Activated effector memory CD4-positive, alpha-beta T cell treated with Interleukin-2 at 50 U/mL for 16 hours (primary cell): ENCODE results near the gene CBX1.
"Not testable (repeated sequence)": the region's sequence is repeated elsewhere in the genome, so short reads cannot be mapped to it uniquely, and the experiment has no call there.

Experiments
- DNase-seq: peaks from one replicate; pipeline ENCODE4 v3.0.0-alpha.2; 2020

Gene CBX1

GRCh38 chr17:48070195-48070594 is 31.1 kb downstream of the CBX1 start:
- no peak for DNase-seq

DNA sequence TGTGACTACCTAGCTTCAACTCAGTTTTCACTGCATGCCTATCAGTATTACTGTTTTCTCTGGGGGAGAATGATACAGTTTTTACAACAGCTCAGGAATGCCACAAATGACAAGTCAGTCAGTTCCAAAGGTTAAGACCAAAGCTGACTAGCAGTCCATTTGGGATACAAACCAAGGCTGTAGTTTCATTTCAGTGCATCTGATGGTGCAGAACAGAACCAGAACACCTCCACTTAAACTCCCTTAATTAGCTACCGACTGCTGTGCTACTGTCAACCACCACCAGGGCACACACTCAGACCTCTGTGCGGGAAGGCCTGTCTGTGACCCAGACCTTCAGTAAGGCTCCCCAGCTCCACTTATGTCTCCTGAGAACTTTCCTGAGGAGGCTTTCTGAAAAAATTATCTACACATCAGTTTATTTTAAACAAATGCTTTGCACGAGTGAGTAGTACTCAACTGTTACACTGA is 32.8 kb downstream of the CBX1 start:
- no peak for DNase-seq

DNA sequence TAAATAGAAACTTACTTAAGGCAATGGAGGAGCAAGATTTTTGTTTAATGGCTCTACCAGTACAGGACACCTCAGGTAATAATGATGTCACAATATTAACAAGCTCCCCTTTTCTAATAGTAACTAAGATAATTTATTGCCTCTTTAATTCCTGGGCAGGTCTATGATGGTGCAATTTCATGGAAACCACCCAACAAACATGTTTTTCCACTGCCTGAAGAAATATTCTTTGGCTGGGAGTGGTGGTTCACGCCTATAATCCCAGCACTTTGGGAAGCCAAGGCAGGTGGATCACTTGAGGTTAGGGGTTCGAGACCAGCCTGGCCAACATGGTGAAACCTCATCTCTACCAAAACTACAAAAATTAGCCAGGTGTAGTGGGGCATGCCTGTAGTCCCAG is 33.5 kb downstream of the CBX1 start:
- not testable (repeated sequence) for DNase-seq

- no peak for DNase-seq
These were observed 34.0 kb downstream of the CBX1 start for GRCh38 chr17:48067245-48067644.

DNA sequence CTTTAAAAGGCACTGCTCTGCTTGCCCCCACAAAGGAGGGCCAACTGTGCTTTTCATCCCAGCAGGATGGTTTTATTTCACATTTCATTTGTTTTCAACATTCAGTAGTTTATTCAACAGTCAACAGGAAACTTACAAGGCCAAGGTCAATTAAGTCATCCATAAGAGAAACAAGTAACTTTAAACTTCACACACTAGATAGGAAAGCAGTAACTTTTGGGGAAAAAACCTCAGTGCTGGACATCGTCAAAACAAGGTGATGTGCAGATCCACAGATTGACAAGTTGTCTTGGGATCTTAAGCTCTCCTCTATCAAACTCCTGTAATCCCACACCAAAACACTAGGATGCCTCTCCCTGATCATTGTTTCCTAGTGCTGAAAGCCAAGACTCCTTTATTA is 34.6 kb downstream of the CBX1 start:
- no peak for DNase-seq

DNA sequence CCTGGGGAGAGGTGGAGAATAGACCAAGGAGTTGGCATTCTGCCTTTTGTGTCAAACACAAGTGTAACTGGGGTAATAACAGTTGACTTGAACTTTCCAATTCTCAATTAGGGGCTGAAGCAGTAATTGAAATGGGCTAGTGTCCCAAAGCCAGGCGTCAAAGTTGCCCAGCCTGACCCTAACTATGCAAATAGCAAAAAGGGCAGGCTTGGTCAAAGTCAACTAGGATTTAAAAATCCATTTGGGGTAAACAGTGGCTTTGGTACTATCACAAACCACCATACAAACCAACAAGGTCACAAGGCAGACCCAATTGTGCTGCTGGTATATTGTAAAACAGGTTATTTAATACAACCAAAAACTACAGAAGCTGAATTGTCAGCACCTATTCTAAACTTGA is 35.1 kb downstream of the CBX1 start:
- DNase-seq, result no peak

- no peak for DNase-seq
These were observed 36.6 kb downstream of the CBX1 start for GRCh38 chr17:48064638-48065037.

- DNase-seq, result no peak
These were observed 39.0 kb downstream of the CBX1 start for GRCh38 chr17:48062273-48062672.

GRCh38 chr17:48060249-48060648 is 41.0 kb downstream of the CBX1 start:
- DNase-seq, result no peak

GRCh38 chr17:48059125-48059668 is 42.1 kb downstream of the CBX1 start:
- DNase-seq, result no peak

DNA sequence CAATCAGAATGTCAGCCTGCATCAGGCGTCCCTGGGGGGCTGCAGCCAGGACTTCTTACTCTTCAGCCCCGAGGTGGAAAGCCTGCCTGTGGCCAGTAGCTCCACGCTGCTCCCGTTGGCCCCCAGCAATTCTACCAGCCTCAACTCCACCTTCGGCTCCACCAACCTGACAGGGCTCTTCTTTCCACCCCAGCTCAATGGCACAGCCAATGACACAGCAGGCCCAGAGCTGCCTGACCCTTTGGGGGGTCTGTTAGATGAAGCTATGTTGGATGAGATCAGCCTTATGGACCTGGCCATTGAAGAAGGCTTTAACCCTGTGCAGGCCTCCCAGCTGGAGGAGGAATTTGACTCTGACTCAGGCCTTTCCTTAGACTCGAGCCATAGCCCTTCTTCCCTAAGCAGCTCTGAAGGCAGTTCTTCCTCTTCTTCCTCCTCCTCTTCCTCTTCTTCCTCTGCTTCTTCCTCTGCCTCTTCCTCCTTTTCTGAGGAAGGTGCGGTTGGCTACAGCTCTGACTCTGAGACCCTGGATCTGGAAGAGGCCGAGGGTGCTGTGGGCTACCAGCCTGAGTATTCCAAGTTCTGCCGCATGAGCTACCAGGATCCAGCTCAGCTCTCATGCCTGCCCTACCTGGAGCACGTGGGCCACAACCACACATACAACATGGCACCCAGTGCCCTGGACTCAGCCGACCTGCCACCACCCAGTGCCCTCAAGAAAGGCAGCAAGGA is 42.7 kb downstream of the CBX1 start:
- no peak for DNase-seq

DNA sequence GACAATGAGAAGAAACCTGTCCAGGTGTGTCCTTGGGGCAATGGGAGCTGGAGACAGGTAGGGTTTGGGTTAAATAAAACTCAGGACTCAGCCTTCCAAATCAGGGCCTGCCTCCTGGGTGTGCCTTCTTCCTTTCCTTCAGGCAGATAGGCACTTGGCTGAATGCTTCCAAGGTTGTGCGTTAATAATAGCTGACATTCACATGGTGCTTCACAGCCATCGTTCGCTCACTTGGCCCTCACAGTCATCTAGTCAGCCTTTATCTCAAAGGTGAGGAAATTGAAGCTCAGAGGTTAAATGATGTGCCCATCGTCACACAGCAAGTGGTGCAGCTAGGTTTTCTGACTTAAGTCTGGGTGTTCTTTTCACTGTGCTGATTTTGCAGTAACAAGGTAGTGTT is 43.7 kb downstream of the CBX1 start:
- no peak for DNase-seq

DNA sequence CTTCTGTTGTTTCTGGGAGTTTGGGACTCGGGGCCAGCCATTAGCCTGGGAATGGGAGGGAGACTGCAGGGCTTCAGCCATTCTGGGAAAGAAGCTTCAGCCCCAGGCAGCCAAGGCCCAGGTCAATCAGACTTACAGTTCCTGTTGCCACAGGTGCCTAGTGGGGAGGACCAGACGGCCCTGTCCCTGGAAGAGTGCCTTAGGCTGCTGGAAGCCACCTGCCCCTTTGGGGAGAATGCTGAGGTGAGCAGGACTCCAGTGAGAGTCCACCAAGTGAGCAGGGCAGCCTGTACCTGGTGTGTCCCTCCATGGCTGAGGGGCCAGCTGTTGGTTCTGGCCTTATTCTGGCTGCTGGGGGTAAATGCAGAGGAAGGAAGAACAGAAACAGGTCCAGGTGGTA is 44.4 kb downstream of the CBX1 start:
- DNase-seq, result no peak

- DNase-seq, result no peak
These were observed 45.0 kb downstream of the CBX1 start for GRCh38 chr17:48056246-48056745.

DNA sequence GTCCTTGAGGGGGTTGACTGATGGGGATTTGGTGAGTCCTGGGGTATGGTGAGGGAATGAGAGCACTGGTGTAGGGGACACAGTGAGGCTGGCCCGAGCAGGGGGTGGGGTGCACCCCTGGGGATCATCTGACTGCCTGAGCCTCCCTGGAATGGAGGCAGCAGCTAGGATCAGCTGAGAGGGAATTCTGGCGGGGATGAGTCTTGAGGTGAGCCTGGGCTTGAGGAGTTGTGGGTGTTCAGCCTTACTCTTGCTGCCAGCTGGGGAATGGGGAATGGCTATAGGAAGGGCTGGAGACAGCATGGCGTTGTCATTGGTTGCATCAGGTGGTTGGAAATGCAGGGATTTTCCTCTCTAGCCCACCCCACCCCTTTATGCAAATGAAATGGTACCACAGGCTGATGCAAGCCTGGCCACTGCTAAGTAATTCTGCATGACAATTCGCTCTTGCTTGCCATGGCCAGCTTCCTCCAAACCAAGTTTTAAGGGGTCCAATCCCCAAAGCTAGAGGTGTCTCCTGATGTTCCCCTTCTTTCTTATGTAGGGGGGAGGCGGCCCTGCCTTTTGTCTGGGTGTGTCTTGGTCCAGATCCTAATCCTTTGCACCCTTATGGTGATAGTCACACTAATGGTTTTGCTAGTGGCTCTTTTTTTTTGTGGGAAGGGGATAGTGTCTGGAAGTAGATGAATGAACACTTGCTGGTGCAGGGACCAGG is 45.6 kb downstream of the CBX1 start:
- no peak for DNase-seq

- no peak for DNase-seq
These were observed 46.8 kb downstream of the CBX1 start for GRCh38 chr17:48054238-48055185.

DNA sequence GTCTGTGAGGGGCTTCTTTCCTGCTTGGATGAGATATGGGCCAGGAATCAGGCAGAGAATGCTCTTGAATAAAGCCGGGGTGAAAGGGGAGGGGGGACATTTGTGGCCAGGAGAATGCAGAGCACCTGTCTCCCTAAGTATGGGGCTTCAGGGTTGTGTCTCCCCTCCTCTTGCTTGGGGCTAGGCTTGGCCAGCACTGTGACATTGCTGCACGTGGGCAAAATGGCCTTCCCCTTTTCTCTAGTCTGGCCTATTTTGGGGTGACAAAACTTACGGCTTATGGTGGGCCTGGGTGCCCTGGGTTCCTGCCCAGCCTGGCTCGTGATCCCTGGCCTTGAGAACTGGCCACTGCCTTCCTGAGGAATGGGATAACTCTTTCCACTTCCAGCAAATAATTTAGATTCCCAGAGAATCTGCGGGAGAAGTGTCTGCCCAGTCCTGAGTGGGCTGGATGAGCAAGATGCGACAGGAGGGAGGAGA is 47.5 kb downstream of the CBX1 start:
- DNase-seq, result no peak

DNA sequence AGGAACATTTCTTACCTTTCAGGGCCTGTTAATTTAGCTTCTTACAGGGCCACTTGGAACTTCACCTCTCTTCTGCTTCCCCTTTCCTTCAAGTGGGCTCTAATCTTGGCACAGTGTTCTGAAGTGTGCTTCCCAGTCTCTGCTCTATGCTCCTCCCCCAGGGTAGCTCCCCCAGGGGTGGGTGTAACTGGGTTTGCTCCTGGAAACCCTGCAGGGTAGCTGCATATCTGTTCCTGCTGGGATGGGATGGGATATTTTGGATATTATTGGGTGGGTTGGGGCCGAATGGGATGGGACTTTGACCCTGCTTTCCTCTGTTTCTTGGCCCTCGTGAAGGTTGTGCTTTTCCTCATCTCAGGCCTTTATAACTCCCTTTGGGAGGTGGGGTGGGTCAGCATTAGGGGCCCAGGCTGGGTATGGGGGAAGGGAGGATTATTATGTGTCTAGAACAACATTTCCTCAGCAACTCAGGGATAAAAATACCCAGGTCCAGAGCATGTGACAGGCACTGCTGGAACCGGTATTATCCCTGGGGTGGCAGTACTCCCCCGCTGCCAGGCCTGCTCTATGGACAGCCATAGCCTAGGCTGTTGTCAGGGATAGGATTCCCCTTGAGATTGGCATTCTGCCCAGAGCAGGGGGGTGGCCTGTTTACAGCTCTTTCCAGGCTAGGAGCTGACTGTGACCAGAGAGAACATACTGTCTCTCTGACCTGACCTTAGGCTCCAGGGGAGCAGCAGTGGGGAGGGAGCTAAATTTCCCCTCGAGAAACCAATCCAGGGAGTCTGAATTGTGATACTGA is 48.1 kb downstream of the CBX1 start:
- DNase-seq, result no peak

DNA sequence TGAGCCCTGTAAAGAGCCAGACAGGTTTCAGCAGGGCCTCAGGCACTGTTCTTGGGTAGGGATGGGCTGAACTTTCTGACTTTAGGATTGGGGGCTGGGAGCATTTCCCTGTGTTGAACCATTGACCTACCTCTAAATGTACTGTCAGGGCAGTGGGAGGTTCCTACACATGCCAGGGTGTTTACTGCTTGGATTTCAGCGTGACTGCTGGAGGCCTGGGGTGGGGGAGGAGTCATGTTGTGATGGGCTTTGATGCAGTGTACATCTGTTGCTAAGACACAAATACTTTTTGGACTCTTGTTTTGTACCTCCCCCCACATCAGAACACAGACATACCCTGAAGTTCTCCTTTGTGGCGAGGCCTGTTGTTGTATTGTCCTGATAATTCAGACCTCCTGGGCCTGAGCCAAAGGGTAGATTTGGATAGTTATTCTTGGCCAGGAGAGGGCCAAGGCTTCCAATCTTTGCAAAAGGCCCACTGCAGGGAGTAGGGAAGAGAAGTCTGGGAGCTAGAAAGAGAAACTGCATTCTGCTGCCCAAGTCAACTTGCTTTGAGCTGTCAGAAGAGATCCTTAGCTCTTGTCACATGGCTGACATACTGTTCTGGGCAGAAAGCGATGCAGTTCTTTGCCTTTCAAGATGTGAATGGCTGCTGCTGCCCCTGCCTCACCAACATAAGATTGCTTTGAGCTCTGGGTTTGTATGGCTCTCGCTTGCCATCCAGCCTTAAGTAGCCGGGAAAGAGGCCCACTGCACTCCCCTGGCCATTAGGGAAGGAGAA is 49.4 kb downstream of the CBX1 start:
- no peak for DNase-seq

DNA sequence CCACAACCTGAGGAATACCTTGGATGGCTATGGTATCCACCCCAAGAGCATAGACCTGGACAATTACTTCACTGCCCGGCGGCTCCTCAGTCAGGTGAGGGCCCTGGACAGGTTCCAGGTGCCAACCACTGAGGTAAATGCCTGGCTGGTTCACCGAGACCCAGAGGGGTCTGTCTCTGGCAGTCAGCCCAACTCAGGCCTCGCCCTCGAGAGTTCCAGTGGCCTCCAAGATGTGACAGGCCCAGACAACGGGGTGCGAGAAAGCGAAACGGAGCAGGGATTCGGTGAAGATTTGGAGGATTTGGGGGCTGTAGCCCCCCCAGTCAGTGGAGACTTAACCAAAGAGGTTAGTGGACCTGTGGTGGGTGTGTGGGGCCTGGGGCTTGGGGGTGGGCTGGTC is 50.0 kb downstream of the CBX1 start:
- DNase-seq, result no peak
